G401 (cell line): Measurements from ENCODE around the gene VCAN. TPM values are rescaled to one million over a fixed set of nuclear protein-coding genes. Genes with fewer than 3 reads are reported as not detected.

Experiments used
- DNase-seq: peaks from one replicate; pipeline ENCODE4 v3.0.0-alpha.2; 2015; ENCODE audit warnings: low spot score
- in situ Hi-C: cut with HindIII; loops from 2 replicates; pipeline ENCODE4 v1.10.0; 2016; ENCODE audit warnings: low sequenced_read_pairs, mixed read lengths
- total RNA-seq: library from RNA; depleted of rRNA; stranded (reverse); fragments of >200 nt; shearing (Covaris generic); gene quantifications from 2 replicates; pipeline ENCODE4 v1.2.3, GENCODE V29; 2014

The VCAN gene
- total RNA-seq, 1 experiment from 2014 or later = 27.1 TPM

DNA sequence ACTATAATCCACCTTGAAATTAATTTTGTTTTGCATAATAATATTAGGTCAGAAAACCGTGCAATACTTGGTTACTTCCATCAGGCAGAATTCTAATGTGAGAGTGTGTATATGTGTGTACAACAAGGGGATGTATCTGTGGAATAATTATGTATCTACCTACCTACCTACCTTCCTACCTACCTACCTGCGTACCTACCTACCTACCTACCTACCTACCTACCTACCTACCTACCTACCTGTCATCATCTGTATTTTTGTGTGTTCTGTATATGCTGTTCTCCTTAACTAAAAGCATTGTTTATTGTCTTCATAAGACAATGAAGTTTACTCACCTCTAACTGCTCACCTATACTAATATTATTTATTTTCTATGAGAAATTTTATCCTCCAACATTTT is 52.8 kb downstream of the VCAN start:
- DNase-seq = no peak
- in situ Hi-C loops = no loop called here

DNA sequence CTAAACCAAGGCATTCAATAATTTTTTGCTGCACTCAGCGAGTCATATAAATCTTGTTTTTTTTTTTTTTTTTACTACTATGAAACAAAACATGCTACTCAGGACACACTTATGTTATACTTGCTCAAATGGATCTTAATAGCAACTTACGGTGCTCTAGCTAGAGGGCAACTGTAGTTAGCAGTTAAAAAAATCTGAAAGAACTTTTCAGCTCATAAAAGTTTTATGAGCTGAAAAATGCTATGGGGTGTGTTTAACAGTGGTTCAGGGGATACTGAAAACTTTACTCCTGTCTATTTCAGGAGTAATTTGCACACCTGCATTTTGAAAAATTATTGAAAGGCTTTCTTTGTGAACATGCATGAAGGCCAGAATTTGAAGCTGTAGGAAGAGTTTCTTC is 53.4 kb downstream of the VCAN start:
- no peak for DNase-seq
- in situ Hi-C loops = no loop called here

DNA sequence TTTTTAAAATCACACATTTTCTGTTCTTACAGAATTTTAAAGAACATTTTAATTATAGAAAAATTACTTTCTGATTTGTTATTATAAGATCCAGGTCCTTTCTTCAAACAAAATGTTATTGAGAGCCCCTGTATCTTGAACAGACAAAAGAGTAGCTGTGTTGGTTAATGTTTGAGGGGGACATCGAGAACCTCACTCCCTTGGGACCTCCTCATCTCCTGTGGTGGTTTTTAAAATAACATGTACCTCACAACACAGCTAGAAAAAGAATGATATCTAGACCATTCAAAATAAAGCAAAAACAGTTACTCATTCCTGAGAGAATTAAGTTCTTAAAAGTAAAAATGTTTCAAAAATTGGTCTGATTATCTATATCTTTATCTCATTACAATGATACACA is 54.7 kb downstream of the VCAN start:
- no peak for DNase-seq
- in situ Hi-C loops = no loop called here

DNA sequence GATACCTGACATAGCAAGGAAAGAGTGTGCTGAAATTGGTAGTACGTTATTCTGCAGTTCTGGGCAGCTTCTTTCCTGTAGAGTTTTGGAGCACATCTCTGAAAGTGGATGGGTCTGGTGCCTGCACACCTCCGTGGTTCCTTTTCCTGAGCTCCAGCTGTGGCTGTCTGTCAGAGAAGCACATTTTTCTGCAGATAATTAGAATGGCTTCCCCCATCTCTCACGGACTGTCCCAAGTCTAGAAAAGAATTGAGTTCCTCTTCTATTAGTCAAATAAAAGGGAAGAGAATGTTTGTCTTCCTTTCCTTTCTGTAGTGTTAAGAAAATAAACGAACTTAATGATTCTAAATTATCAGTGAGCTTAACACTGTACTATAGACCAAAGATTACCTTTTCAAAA is 55.7 kb downstream of the VCAN start:
- DNase-seq = no peak
- in situ Hi-C loops = no loop called here

DNA sequence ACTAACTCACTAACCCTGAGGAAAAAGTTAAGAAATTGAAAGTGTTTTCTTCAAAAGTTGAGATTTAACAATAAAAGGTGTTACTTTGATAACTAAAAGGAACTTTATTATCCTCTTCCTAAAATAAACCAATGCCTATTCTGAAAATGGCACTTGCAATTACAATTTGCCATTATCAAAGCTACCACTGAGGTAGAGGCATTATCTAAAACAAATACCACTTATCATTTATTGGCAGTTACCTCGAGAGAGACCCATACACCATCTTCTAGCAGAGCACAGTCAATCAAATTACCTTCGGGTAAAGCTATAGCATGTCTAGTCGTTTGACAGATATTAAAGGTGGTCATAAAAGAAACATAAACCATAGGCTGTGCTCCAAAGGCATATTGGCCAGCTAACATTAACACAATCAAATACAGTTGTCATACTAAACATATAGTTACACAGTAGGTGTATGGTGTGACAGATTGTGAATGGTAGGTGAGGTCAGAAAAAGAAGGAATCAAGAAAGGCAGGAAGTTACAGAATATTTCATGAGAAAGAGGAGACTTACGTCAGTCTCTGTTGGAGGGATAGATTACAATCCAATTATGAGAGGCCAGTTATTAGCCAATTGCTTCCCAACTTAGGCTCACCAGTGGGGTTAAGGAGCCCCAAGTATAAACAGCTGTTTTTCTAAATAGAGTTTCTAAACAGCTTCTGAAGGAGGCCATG is 56.3 kb downstream of the VCAN start:
- in situ Hi-C loops = no loop called here
- DNase-seq = no peak

DNA sequence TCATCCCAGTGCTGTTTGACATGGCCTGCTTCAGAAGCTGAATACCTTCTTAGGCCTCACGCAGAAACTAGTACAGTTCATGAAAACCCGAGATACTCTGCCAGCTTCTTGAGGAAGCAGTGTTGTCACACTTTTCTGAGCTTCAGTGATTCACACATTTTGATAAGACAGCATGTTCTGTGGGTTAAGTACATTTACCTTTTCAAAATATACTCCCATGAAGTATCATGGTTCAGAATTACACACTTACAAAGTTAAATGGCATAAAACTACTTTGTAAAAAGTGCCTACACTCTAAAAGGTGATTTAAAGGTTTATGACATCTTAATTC is 56.9 kb downstream of the VCAN start:
- no peak for DNase-seq
- in situ Hi-C loops = no loop called here

DNA sequence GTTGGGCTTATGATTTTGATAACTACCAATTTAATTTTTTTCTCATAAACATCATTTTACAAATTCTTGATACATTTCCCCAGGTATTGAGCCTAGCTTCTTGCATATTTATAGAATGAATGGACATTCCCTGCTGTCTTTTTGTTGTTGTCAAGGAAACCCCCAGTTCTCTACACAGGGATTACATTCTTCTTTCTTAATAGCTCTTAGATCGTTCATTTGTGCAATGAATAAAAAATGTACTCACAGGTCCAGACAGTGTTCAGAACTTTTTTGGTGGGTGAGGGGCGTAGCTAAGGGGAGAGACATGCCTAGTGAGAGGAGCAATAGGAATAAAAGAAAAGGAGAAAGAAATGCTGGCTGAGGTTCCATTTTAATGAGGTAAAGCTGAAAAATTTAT is 58.6 kb downstream of the VCAN start:
- in situ Hi-C loops = no loop called here
- DNase-seq = no peak

DNA sequence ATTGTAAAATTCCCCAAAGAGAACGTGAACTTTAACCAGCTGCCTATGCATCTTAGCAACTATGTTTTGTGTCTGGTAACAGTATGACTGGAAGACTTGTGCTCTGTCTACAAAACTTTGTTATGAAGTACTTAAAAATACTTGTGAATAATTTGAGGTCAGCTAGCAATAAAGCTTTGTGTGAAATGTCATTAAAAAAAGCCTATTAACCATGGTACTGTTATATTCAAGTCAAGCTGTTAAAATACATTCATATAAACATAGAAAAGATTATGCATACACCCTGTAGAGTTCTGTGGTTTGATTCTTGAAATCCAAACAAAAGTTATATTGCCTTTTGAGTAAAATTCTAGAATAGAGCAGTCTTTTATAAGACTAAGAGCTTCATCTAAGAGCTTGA is 60.1 kb downstream of the VCAN start:
- DNase-seq = no peak
- in situ Hi-C loops = no loop called here

DNA sequence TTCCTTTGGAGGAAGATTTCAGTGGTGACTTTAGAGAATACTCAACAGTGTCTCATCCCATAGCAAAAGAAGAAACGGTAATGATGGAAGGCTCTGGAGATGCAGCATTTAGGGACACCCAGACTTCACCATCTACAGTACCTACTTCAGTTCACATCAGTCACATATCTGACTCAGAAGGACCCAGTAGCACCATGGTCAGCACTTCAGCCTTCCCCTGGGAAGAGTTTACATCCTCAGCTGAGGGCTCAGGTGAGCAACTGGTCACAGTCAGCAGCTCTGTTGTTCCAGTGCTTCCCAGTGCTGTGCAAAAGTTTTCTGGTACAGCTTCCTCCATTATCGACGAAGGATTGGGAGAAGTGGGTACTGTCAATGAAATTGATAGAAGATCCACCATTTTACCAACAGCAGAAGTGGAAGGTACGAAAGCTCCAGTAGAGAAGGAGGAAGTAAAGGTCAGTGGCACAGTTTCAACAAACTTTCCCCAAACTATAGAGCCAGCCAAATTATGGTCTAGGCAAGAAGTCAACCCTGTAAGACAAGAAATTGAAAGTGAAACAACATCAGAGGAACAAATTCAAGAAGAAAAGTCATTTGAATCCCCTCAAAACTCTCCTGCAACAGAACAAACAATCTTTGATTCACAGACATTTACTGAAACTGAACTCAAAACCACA is 67.4 kb downstream of the VCAN start:
- DNase-seq = no peak
- in situ Hi-C loops = no loop called here

DNA sequence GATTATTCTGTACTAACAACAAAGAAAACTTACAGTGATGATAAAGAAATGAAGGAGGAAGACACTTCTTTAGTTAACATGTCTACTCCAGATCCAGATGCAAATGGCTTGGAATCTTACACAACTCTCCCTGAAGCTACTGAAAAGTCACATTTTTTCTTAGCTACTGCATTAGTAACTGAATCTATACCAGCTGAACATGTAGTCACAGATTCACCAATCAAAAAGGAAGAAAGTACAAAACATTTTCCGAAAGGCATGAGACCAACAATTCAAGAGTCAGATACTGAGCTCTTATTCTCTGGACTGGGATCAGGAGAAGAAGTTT is 67.9 kb downstream of the VCAN start:
- in situ Hi-C loops = no loop called here
- DNase-seq = no peak

DNA sequence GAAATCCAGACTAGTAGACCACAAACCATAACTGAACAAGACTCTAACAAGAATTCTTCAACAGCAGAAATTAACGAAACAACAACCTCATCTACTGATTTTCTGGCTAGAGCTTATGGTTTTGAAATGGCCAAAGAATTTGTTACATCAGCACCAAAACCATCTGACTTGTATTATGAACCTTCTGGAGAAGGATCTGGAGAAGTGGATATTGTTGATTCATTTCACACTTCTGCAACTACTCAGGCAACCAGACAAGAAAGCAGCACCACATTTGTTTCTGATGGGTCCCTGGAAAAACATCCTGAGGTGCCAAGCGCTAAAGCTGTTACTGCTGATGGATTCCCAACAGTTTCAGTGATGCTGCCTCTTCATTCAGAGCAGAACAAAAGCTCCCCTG is 68.6 kb downstream of the VCAN start:
- no peak for DNase-seq

DNA sequence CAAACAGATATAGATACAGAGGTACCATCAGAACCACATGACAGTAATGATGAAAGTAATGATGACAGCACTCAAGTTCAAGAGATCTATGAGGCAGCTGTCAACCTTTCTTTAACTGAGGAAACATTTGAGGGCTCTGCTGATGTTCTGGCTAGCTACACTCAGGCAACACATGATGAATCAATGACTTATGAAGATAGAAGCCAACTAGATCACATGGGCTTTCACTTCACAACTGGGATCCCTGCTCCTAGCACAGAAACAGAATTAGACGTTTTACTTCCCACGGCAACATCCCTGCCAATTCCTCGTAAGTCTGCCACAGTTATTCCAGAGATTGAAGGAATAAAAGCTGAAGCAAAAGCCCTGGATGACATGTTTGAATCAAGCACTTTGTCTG is 69.2 kb downstream of the VCAN start:
- in situ Hi-C loops = no loop called here
- no peak for DNase-seq

More for the DNA sequence above, 68.6 kb downstream of the VCAN start:
- in situ Hi-C loops = no loop called here

DNA sequence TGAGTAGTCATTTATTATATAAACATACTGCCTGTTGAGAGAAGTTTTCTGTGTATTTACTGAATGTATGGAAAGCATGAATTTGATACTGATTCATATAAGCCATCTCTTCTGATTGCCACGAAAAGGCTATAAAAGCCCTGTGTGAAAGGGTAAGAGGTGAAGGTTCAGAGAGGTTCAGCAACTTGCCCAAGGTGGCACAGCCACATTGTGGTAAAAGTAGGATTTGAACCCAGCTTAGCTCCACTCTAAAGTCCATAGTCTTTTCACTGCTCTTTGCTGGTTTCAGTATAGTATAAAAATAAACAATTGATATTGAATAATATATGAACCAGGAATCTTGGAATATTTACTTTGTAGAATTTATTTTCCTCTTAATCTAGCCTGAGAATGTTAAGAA is 71.3 kb downstream of the VCAN start:
- in situ Hi-C loops = no loop called here
- DNase-seq = no peak

DNA sequence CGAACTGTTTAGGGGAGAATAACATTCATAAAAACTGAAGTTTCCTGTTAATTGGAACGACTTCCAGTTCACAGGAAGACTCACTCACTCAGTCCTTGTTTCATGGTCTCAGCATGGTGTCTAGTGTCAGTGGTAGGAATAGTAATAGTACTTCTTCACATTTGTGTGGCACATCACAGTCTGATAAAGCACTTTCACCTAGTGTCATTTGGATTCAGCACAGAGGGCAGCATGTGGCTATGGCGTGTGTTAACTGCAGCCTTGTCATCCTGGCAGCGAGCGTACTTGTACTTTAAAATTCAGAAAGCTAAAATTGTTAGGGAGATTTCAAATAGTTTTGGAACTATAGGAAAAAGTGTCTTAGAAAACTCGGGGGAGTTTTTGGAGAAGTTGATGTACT is 72.4 kb downstream of the VCAN start:
- no peak for DNase-seq
- in situ Hi-C loops = no loop called here

DNA sequence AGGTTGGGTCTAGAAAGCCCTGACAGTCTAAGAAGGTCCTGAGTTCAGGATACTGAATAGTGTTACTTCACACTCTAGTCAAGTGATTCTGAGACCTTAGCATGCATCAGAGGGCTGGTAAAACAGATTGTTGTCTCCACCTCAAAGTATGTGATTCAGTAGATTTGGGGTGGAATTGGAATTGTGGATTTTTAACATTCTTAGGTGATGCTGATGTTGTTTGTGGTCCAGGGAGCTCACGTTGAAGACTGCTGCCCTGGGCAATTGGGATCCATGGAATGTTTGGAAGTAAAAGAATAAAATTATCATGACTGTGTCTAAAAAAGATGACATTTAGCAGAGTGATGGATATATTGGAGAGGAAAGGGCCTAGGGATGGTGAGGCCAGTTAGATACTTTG is 75.6 kb downstream of the VCAN start:
- in situ Hi-C loops = no loop called here
- no peak for DNase-seq

DNA sequence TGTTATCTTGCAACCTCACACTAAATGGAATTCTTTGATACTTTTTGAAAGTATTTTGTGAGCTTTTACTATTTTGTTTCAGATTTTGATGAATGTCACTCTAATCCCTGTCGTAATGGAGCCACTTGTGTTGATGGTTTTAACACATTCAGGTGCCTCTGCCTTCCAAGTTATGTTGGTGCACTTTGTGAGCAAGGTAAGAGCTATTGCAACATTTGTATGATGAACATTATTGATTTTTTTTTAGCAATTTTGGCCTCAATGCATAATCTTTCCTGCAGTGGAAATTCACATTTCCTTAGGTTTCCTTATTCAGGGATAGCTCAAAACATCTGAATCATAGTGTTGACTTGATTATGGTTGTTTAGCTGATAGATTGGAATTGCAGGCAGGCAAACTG is 76.3 kb downstream of the VCAN start:
- in situ Hi-C loops = no loop called here
- no peak for DNase-seq

DNA sequence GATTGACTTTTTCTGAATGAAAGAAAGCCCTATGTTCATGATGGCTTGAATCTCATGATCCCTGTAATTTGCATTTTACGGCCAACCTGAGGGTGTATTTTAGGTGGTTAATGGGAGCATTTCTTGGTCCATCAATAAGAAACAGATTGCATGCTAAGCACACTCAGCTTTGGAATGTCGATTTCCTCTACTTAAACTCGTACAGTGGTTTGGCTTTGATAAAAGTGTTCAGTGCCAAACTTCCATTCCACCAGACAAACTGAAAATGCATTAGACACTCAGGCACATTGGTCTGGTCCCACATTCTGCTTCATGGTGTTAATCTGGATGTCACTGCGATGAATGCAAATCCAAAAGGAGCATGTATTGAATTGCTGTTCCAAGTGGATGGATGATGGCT is 77.0 kb downstream of the VCAN start:
- no peak for DNase-seq
- in situ Hi-C loops = no loop called here

DNA sequence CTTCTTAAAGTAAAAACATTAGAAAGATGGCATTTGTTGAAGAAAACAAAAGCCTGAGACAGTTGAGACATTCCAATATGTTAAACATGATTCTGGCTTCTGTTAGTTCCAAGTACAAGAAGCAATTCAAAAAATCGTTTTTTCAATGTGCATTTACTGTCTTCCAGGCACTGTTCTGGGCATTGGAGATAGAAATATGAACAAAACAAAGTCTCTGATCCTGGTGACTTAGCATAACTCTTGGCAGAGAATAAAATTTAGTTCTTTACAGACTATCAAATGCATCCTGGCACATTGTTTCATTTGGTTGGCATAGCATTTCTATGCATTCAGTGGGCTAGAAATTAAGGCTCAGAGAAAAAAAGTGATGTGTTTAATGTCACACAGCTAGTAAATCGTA is 77.5 kb downstream of the VCAN start:
- in situ Hi-C loops = no loop called here
- no peak for DNase-seq

DNA sequence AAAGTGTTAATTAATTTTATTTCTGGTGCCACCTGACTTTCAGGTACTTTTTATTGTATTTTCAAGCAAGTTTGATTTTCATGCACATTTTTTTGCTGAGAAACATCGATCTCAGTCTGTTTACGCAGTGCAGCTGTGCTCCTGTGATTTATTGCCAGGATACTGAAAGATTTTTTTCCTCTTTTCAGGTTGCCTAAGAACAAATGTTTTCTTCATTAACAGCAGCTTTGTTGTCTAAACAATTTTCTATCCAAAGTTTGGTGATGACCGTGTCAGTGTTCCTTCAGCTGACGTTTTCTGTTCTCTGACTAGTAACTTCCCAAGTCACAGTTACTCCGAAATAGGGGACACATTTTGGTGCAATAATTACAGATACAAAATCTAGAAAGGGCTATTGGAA is 78.1 kb downstream of the VCAN start:
- DNase-seq = no peak
- in situ Hi-C loops = no loop called here

DNA sequence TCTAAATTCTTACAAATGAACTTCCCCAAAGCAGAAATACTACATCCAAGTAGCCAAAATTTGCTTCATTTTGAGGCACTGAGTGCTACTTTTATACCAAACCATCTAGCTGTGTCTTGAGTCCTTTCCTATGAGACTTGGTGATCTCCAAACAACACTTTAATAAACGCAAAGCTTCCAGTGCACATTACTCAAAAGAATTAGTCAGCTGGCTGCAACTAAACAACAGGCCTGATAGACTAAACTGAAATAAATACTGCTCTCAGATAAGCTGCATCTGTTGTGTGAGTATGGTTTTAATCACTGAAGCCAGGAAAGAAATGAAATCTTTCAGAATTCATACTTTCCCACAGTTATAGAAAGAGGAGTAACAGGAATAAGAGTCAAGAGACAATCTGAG is 80.3 kb downstream of the VCAN start:
- no peak for DNase-seq
- in situ Hi-C loops = no loop called here

DNA sequence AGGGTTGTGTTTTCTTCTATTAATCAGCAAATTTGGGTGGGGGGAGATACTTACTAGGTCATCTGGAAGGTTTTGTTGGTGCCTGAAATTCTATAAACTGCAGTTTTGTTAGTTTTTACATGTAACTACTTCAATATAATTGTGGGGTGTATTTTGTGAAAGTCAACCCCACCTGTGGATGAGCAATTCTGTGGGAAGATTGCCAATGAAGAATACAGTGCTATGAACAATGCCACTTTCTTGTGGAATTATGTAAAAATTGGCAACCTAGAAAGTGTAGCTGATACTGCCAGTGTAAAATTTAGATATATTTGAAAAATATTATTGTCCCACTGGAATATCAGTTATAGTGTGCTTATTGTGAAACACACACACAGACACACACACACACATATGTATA is 80.7 kb downstream of the VCAN start:
- no peak for DNase-seq
- in situ Hi-C loops = no loop called here
